HG03520 (cell line): ENCODE measurements around the gene HMCN1.

Source experiments
- ATAC-seq: cut with Tn5 transposase; IDR thresholded peaks from one replicate; pipeline ENCODE4 v1.9.1; 2021; ENCODE audit warnings: mild to moderate bottlenecking, moderate library complexity; ENCODE audit not compliant: unreplicated experiment

Gene HMCN1

DNA sequence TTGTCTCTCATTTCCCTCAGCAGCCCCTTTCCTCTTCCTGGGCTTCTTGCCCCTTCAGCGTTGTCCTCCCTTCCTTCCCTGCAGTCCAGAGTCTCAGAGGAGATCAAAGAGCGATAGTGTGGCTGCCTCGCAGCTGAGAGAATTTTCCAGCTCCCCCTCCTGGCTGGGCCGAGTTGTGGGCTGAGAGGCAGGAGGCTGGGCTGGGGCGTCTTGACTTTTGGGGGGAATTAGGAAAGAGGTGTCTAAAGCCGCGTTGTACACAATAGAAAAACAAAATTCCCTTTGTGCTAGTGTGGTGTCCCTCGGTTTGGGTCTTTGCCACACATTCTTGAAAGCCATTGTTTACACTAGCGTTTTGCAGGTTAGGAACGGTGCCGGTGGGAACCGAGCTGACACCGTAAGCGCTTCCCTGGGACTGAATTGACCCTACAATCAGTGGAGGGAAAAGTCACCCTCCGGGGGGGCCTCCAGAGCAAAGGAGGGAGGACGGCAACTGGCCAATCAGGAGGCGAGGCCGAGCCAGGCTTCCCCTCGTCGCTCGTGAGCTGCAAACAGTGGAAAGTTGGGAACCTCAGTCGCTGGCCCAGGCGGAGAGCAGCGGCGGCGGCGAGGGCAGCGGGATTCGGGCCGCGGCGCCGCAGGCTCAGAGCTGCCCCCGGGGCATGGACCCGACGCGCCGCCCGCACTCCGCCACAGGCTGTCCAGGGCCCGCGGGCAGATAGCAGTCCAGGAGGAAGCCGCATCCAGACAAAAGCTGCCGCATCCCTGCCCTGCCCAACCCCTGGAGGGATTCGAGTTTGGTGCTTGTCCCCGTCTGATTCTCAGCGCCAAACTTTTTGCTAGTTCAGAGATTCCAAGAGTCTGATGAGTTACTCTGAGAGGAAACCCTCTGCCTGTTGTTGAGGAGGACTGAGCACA, at the start of gene HMCN1:
TSS of gene HMCN1 (plus strand) at position 574 of the 918 bp plus-strand sequence. CDS start 389 bp downstream, outside the sequence.
- ATAC-seq = no peak

GRCh38 chr1:185686821-185687778, 47.1 kb upstream of the HMCN1 start:
- ATAC-seq = no peak

DNA sequence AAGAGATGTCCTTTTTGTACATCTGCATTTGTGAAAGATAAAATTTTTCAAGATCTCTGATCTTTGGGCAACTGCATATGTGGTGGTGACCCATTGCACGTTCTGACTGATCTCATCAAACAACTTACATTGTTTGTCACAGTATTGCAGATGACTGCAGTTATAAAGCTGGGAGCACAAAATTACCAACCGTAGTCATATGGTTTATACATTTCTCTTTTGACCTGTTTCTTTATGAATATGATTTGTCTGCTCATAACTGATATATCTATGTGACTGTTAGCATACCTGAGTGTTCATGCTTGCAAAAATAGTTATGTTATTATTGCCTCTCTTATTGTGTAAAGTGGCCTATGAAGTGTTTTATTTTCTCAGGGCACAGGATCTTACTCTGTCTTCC, 43.7 kb upstream of the HMCN1 start:
- ATAC-seq = no peak

DNA sequence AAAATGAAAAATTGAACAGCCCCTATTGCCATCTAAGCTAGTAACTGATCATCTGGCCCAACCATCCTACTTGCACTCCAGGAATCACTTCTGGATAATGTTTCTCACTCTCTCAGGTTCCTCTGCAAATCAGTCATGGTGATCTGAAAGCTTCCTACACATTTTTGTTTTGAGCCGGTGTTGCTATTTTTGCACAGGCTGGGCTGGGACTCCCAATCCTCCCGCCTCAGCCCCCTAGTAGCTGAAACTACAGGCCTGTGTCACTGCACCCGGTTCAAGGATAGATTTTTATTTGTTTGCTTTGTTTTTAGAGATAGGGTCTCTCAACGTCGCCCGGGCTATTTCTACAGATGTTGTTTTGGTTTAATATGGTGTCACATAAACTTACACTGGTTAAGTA, 40.5 kb upstream of the HMCN1 start:
- ATAC-seq = peak; percentile 32

- peak; percentile 91 for ATAC-seq
Observed at GRCh38 chr1:185694081-185694480, 40.1 kb upstream of the HMCN1 start.

GRCh38 chr1:185695299-185695698, 38.9 kb upstream of the HMCN1 start:
- no peak for ATAC-seq

GRCh38 chr1:185696422-185697150, 37.6 kb upstream of the HMCN1 start:
- no peak for ATAC-seq

DNA sequence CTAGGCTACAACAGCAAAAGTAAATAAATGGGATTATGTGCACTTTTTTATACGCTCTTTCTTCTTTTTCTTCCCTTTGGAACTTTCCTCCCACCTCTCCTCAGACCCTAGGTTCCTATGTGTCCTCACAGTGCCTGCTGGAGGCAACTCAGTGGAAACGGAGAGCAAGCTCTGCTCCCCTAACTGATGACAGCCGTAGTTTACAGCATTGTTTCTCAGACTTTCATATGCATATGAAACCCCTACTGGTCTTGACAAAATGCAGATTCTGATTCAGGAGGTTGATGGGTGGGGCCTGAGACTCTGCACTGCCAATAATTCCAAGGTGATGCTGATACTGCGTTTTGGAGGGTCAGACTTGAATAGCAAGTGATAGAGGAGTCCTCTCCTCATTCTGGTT, 34.3 kb upstream of the HMCN1 start:
- no peak for ATAC-seq

DNA sequence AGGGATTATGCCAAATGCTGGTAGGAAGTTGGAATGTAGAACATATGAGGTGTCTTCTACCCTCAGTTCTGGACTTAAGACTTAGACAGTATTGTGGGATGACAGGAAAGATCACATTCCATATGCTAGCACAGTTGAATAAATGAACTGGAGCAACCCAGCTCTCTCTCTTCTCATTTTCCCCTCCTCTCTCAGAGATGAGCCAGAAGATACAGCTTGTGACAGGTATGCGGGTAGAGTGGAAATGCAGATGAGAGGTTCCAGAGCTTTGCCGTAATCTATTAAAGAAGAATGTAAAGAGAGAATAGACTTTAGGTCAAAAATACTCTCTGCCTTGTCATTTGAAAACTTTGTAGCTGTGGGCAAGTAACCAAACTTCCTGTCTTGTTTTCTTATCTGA, 32.5 kb upstream of the HMCN1 start:
- no peak for ATAC-seq

GRCh38 chr1:185704181-185704580, 30.0 kb upstream of the HMCN1 start:
- ATAC-seq = no peak

DNA sequence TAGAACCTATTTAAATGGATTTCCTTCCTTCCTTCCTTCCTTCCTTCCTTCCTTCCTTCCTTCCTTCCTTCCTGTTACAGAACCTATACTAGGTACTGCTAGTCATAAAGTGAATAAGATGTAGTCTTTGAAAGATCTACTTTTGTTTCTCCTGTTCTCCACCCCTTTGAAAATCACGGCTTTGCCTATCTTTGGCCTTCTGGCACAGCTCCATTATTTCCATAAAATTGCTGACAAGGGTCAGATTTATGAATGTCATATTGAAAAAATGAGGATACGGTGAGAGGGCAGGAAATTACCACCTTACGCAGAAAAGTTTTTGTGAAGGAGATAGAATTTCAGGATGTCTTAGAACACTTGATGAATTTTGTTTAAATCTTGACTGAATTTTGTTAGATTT, 18.1 kb upstream of the HMCN1 start:
- no peak for ATAC-seq

DNA sequence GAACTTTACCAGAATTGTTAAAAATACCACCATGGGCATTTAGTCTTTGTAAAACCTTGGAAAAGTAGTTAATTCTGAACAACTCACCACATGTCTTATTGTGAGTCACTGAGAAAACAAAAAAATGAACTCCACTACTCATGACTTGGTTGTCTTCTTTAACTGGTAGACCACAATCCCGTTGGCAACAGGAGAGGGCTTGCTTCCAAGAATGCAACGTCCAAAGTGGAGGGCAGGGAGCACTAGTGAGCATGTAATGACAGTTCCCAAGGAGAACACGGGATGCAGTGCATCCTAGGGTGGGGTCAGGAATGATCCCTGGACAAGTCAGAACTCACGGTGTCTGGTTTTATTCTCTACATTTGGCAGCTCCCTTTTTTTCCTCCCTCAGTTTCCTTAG, 15.2 kb upstream of the HMCN1 start:
- no peak for ATAC-seq

- ATAC-seq = no peak
Observed at GRCh38 chr1:185720633-185721272, 13.4 kb upstream of the HMCN1 start.

GRCh38 chr1:185721553-185721952, 12.6 kb upstream of the HMCN1 start:
- ATAC-seq = no peak

DNA sequence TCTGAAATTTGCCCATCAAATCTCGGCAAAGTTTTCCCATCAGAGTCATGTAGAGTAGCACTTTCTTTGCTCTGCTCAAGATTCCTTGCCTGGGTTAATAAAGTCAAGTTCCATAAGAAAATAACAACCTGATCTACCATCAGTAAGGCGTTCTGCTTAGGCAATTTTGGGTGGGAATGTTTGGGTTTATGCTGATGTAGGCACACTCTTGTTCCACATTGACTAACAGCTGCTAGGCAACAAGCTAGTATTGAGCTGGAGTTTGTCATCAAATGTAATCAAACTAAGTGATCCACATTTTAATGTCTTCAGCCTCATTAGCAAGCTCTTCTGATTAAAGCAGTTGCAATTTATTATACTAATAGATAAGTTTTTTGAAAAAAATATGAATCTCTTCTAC, 12.1 kb upstream of the HMCN1 start:
- ATAC-seq = no peak

DNA sequence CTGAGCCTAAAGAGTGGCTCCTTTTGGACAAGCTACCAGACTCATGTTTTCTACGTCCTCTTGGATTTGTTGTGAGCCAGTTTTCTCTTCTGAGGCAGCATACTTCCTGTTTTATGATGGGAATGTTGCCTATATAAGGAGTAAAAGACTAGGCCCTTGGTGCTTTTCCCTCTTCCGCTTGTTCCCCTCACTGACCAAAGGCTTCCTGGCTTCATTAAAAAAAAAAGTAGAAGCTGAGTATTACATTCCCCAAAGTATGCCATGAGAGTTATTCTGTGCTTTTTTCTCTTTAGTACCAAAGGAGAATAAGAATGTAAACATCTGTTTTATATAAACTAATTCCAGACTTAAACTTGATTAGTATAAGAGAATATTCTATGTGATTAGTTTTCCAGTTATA, 6.5 kb upstream of the HMCN1 start:
- no peak for ATAC-seq

GRCh38 chr1:185731446-185731845, 2.7 kb upstream of the HMCN1 start:
- no peak for ATAC-seq

DNA sequence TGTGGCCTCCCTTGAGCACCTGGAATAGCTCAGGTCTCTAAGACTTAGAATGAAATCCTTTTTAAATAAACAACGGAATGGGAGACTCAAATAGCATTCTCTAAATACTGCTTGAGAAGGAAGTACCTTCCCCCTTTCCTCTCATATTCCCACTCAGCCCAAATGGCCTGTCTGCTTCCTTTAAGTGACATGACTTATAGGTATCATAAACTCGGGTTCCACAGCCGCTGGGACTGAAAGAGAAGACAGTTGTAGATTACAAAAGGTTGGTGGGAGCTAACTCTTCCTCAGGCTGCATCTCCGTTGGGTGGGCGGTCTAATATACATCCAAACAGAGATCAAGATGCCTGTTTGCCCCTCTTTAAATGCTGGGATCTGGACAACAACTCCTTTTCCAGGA, 1.2 kb upstream of the HMCN1 start:
- ATAC-seq = no peak

DNA sequence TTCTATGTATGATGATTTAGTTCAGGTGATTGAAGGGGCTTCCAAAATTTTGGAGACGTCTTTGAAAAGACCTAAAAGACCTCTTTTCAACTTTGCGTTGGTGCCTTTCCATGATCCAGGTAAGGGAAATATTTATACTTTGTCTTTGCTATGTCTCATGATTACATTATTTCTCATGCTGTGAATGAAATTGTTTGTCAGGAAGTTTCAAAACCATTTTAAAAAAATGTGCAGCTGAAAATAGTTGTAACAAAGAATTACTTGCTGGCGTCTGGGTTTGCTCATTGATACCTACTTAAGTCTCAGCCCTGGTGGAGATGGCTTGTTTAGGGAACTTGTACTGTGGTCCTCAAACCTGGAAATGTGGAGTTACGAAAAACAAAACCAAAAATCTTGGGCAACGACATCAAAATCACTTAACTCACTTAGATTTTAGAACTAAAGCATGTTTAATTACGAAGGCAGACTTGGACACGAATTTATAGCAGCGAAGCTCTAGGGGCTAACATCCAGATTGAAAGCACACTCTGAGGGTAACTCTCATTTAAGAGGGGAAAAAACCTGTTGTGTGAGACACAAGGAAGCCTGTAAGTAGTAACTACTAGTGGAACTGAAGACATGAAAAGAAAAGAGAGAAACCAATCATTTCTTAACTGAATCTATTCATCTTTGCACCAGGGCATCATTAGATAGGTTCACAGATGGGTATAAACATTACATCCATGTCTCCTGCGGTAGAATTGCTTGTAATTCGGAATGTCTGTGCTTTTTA, 924 bp downstream of the HMCN1 start:
- ATAC-seq = no peak

DNA sequence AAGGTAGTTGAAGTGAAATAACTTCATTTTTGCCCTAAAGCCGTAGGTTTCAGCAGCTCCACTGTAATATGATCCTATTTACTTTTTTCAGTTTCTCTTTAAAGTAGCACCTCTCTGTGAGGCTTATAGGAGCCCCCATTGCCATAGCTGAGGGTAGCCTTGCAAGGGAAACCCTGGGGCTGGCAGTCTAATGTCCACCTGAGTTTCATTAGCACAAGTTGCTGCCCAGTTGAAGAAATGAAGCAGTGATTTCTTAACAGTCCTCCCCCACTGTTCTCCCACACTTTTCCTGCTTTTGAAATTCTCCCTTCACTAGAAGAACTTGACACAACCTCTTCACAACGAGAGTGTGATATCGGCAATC, 1.5 kb downstream of the HMCN1 start:
- no peak for ATAC-seq
